GM19351 (cell line): ENCODE results near the gene ITIH6.
"Not testable (repeated sequence)": the region's sequence is repeated elsewhere in the genome, so short reads cannot be mapped to it uniquely, and the experiment has no call there.

Experiments used
- ATAC-seq: cut with Tn5 transposase; IDR thresholded peaks from one replicate; pipeline ENCODE4 v1.9.1; 2021; ENCODE audit warnings: mild to moderate bottlenecking, moderate library complexity; ENCODE audit not compliant: unreplicated experiment

The ITIH6 gene

GRCh38 chrX:54798137-54798536 is at the start of gene ITIH6:
Gene ITIH6, minus strand, starts transcription at chrX:54798255. Its CDS starts 45 bp downstream, at chrX:54798210.
- ATAC-seq: no peak

- ATAC-seq: not testable (repeated sequence)
Measured at GRCh38 chrX:54847700-54848099, 49.6 kb upstream of the ITIH6 start.

GRCh38 chrX:54843050-54843449 is 45.0 kb upstream of the ITIH6 start:
- no peak for ATAC-seq

- no peak for ATAC-seq
Measured at GRCh38 chrX:54842607-54843006, 44.6 kb upstream of the ITIH6 start.

- ATAC-seq: not testable (repeated sequence)
Measured at GRCh38 chrX:54841184-54841874, 43.3 kb upstream of the ITIH6 start.

GRCh38 chrX:54838583-54838982 is 40.5 kb upstream of the ITIH6 start:
- no peak for ATAC-seq

GRCh38 chrX:54826598-54826997 is 28.5 kb upstream of the ITIH6 start:
- no peak for ATAC-seq

GRCh38 chrX:54825716-54826438 is 27.8 kb upstream of the ITIH6 start:
- ATAC-seq: no peak

- no peak for ATAC-seq
Measured at GRCh38 chrX:54824722-54825121, 26.7 kb upstream of the ITIH6 start.

GRCh38 chrX:54824195-54824594 is 26.1 kb upstream of the ITIH6 start:
- no peak for ATAC-seq

GRCh38 chrX:54821310-54821709 is 23.3 kb upstream of the ITIH6 start:
- no peak for ATAC-seq

- no peak for ATAC-seq
Measured at GRCh38 chrX:54820737-54821136, 22.7 kb upstream of the ITIH6 start.

- ATAC-seq: no peak
Measured at GRCh38 chrX:54819201-54819600, 21.1 kb upstream of the ITIH6 start.

GRCh38 chrX:54818221-54818620 is 20.2 kb upstream of the ITIH6 start:
- no peak for ATAC-seq

GRCh38 chrX:54817220-54817820 is 19.3 kb upstream of the ITIH6 start:
- no peak for ATAC-seq

- ATAC-seq: no peak
Measured at GRCh38 chrX:54812306-54812705, 14.3 kb upstream of the ITIH6 start.

GRCh38 chrX:54811301-54811885 is 13.3 kb upstream of the ITIH6 start:
- no peak for ATAC-seq

GRCh38 chrX:54810532-54810931 is 12.5 kb upstream of the ITIH6 start:
- ATAC-seq: no peak

- peak; percentile 86 for ATAC-seq
Measured at GRCh38 chrX:54808605-54809483, 10.8 kb upstream of the ITIH6 start.

- peak; percentile 20 for ATAC-seq
Measured at GRCh38 chrX:54808109-54808604, 10.1 kb upstream of the ITIH6 start.
